Measurements from ENCODE around the gene BPIFB4. TPM values are rescaled to one million over a fixed set of nuclear protein-coding genes. Genes with fewer than 3 reads are reported as not detected.

The BPIFB4 gene
- total and polyA plus RNA-seq, 2 donors (not counting 1 experiment from before 2014, with no cell fraction given), result not detected

DNA sequence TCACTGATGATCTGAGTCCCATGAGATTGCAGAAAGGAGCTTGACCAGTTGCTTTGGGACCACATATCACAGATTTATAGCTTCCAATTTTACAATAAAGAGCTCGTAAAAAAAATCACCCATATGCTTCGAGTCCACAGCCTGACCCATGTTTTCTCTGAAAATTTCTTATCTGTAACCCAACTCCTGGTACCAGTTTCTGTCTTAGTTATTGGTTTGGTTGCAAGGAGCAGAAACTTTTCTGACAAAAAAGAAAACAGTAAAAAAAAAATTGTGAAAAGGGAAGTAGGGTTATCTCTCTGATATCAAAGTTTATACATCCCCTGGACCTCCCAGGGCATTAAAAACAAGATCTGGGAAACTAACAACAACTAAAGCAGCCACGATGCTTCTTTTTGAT lies 57.8 kb downstream of the BPIFB4 start:
- CTCF ChIA-PET, result no interaction called here
- Histone ChIP-seq H3K27ac (ENCODE audit: low read length in 2 of 2) (no peak overlapping the region), H3K4me2 (replicated peaks; ENCODE audit: low read depth, low read length, poor library complexity, severe bottlenecking) (no peak overlapping the region), H4K20me1 (ENCODE audit: control insufficient read depth, insufficient read depth, low read length, poor library complexity, severe bottlenecking) (no peaks in the 10 kb centered on the region), H2AFZ (ENCODE audit: insufficient read depth, low read depth, low read length, poor library complexity, severe bottlenecking) (no peak overlapping the region), H3K4me1 (ENCODE audit: control insufficient read depth in 2 of 2, insufficient read depth in 2 of 2, low read length in 2 of 2) (no peaks in the 10 kb centered on the region), H3K4me3 (ENCODE audit: control extremely low read depth in 1 of 5, extremely low read depth in 1 of 5, insufficient read depth in 1 of 5, low read depth in 2 of 5, low read length in 4 of 5) (no peak overlapping the region), H3K9me3 (ENCODE audit: control extremely low read depth in 1 of 3, control insufficient read depth in 2 of 3, insufficient read depth in 1 of 3, low read length in 2 of 3) (peaks cover 0 to 1% (median 0%) of the 10 kb centered on the region in 3 donors), H3K9ac (ENCODE audit: low read length) (no peak overlapping the region), H3K27me3 (replicated peaks in 1 of 4; ENCODE audit: control extremely low read depth in 1 of 4, control insufficient read depth in 3 of 4, insufficient read depth in 4 of 4, low read length in 3 of 4) (peaks cover 0 to 2% (median 0%) of the 10 kb centered on the region in 4 experiments), H3K36me3 (replicated peaks in 1 of 2; ENCODE audit: control extremely low read depth in 1 of 2, control insufficient read depth in 1 of 2, extremely low read depth in 1 of 2, insufficient read depth in 2 of 2, low read length in 1 of 2) (no peaks in the 10 kb centered on the region), H3K79me2 (ENCODE audit: control insufficient read depth, insufficient read depth, low read length) (no peaks in the 10 kb centered on the region)
- Mint-ChIP-seq H3K9me3 (ENCODE audit: insufficient read depth) (no peaks in the 10 kb centered on the region), H3K27ac (no peak overlapping the region), H3K4me3 (no peak overlapping the region), H3K4me1 (no peaks in the 10 kb centered on the region), H3K27me3 (peaks cover 7% of the 10 kb centered on the region)
- no peak for DNase-seq
- 67% methylated on average over 1 of the region's 3 CpGs for WGBS (ENCODE audit: insufficient coverage)
- intact Hi-C loops (cut with micrococcal nuclease), result no loop called here
- ATAC-seq (ENCODE audit: low read depth), result no peak
- POLR2A ChIA-PET, result no interaction called here
- TF ChIP-seq, protein P1, sequence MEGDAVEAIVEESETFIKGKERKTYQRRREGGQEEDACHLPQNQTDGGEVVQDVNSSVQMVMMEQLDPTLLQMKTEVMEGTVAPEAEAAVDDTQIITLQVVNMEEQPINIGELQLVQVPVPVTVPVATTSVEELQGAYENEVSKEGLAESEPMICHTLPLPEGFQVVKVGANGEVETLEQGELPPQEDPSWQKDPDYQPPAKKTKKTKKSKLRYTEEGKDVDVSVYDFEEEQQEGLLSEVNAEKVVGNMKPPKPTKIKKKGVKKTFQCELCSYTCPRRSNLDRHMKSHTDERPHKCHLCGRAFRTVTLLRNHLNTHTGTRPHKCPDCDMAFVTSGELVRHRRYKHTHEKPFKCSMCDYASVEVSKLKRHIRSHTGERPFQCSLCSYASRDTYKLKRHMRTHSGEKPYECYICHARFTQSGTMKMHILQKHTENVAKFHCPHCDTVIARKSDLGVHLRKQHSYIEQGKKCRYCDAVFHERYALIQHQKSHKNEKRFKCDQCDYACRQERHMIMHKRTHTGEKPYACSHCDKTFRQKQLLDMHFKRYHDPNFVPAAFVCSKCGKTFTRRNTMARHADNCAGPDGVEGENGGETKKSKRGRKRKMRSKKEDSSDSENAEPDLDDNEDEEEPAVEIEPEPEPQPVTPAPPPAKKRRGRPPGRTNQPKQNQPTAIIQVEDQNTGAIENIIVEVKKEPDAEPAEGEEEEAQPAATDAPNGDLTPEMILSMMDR (IDR thresholded peaks at IDR 0.05), result no peak
- TF ChIP-seq EZH2 (IDR thresholded peaks at IDR 0.05; ENCODE audit: borderline replicate concordance, insufficient read depth, low read depth, low read length, poor library complexity, severe bottlenecking), result no peak

DNA sequence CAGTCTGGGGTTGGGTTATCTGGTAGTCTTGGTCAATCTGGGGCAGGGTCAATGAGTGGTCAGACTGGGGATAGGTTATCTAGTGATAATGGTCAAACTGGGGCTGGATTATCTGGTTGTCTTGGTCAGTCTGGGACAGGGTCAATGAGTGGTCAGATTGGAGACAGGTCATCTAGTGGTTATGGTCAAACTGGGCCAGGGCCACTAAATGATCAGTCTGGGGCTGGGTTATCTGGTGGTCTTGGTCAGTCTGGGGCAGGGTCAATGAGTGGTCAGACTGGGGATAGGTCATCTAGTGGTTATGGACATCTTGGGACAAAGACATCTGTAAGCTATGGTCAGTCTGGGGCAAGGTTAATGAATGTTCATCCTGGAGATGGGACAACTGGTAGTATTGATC lies 60.0 kb downstream of the BPIFB4 start:
- TF ChIP-seq, protein P1 (IDR thresholded peaks at IDR 0.05), result no peak
- TF ChIP-seq EZH2 (IDR thresholded peaks at IDR 0.05; ENCODE audit: borderline replicate concordance, insufficient read depth, low read depth, low read length, poor library complexity, severe bottlenecking), result no peak

More for the DNA sequence above, 60.0 kb downstream of the BPIFB4 start:
- no peak for DNase-seq
- POLR2A ChIA-PET, result no interaction called here
- Mint-ChIP-seq H3K27me3 (peaks cover 4% of the 10 kb centered on the region), H3K4me3 (no peak overlapping the region), H3K9me3 (ENCODE audit: insufficient read depth) (no peaks in the 10 kb centered on the region), H3K4me1 (no peaks in the 10 kb centered on the region), H3K27ac (no peak overlapping the region)
- Histone ChIP-seq H3K27me3 (replicated peaks in 1 of 4; ENCODE audit: control extremely low read depth in 1 of 4, control insufficient read depth in 3 of 4, insufficient read depth in 4 of 4, low read length in 3 of 4) (peaks cover 0 to 2% (median 0%) of the 10 kb centered on the region in 4 experiments), H3K36me3 (replicated peaks in 1 of 2; ENCODE audit: control extremely low read depth in 1 of 2, control insufficient read depth in 1 of 2, extremely low read depth in 1 of 2, insufficient read depth in 2 of 2, low read length in 1 of 2) (no peaks in the 10 kb centered on the region), H4K20me1 (ENCODE audit: control insufficient read depth, insufficient read depth, low read length, poor library complexity, severe bottlenecking) (no peaks in the 10 kb centered on the region), H3K4me3 (ENCODE audit: control extremely low read depth in 1 of 5, extremely low read depth in 1 of 5, insufficient read depth in 1 of 5, low read depth in 2 of 5, low read length in 4 of 5) (no peak overlapping the region), H2AFZ (ENCODE audit: insufficient read depth, low read depth, low read length, poor library complexity, severe bottlenecking) (no peak overlapping the region), H3K27ac (ENCODE audit: low read length in 2 of 2) (no peak overlapping the region), H3K4me1 (ENCODE audit: control insufficient read depth in 2 of 2, insufficient read depth in 2 of 2, low read length in 2 of 2) (no peaks in the 10 kb centered on the region), H3K9me3 (ENCODE audit: control extremely low read depth in 1 of 3, control insufficient read depth in 2 of 3, insufficient read depth in 1 of 3, low read length in 2 of 3) (peaks cover 0 to 1% (median 0%) of the 10 kb centered on the region in 3 donors), H3K4me2 (replicated peaks; ENCODE audit: low read depth, low read length, poor library complexity, severe bottlenecking) (no peak overlapping the region), H3K79me2 (ENCODE audit: control insufficient read depth, insufficient read depth, low read length) (no peaks in the 10 kb centered on the region), H3K9ac (ENCODE audit: low read length) (no peak overlapping the region)
- CTCF ChIA-PET, result no interaction called here
- intact Hi-C loops (cut with micrococcal nuclease), result no loop called here
- ATAC-seq (ENCODE audit: low read depth), result no peak
